PC-9 (cell line): ENCODE data around the gene CALCA. TPM values are rescaled to one million over a fixed set of nuclear protein-coding genes. Genes with fewer than 3 reads are reported as not detected.

Experiments used
- Bru-seq: library from RNA; stranded (reverse); fragments of 400-500 nt; gene quantifications from one replicate; lab custom pipeline; 2021; lab: Mats Ljungman, UMichigan
- BruChase-seq, 2 experiments: library from RNA; stranded (reverse); fragments of 400-500 nt; gene quantifications; one replicate each; lab custom pipeline; 2021; lab: Mats Ljungman, UMichigan
- BruUV-seq: library from RNA; stranded (reverse); fragments of 400-500 nt; replicated peaks from 2 replicates; lab custom pipeline; 2021; lab: Mats Ljungman, UMichigan
- CTCF ChIA-PET: fragments of 300-600 bp; sonication (Branson Sonifier 250); formaldehyde crosslinking; loops from one replicate; lab custom pipeline; 2022; ENCODE audit warnings: antibody characterized with exemption; lab: Charles Lee
- POLR2A ChIA-PET: fragments of 300-600 bp; sonication (Branson Sonifier 250); formaldehyde crosslinking; loops from one replicate; lab custom pipeline; 2022; ENCODE audit warnings: antibody characterized with exemption; ENCODE audit not compliant: unreplicated experiment; lab: Charles Lee
- DNase-seq, 2 experiments: peaks; one replicate each; pipeline versions ENCODE4 v3.0.0 to v3.0.0-alpha.2; 2015 to 2022; ENCODE audit warnings: mixed read lengths in 1 of 2
- H2AFZ ChIP-seq: fragments of 200-600 bp; sonication (generic); 2 replicates; pipeline ENCODE4 v1.8.1; 2017; ENCODE audit warnings: antibody characterized with exemption
- H3F3A ChIP-seq: fragments of 200-600 bp; sonication (generic); 2 replicates; pipeline ENCODE4 v1.8.1; 2017; ENCODE audit warnings: antibody characterized with exemption, mild to moderate bottlenecking, low read depth; ENCODE audit not compliant: insufficient read depth
- H3K27ac ChIP-seq: fragments of 200-600 bp; sonication (generic); 2 replicates; pipeline ENCODE4 v1.6.1; 2016; ENCODE audit warnings: mixed run types
- H3K27me3 ChIP-seq: fragments of 200-600 bp; sonication (generic); 2 replicates; pipeline ENCODE4 v1.6.1; 2016; ENCODE audit warnings: low read depth, mixed run types; ENCODE audit not compliant: insufficient read depth
- H3K36me3 ChIP-seq: fragments of 200-600 bp; sonication (generic); 2 replicates; pipeline ENCODE4 v1.6.1; 2016; ENCODE audit warnings: low read depth, mixed run types
- H3K4me1 ChIP-seq: fragments of 200-600 bp; sonication (generic); replicated peaks from 2 replicates; pipeline ENCODE4 v1.6.1; 2016; ENCODE audit warnings: mixed run types; ENCODE audit not compliant: insufficient read depth
- H3K4me2 ChIP-seq: fragments of 200-600 bp; sonication (generic); 2 replicates; pipeline ENCODE4 v1.6.1; 2017; ENCODE audit warnings: mixed run types
- H3K4me3 ChIP-seq: fragments of 200-600 bp; sonication (generic); 2 replicates; pipeline ENCODE4 v1.6.1; 2016; ENCODE audit warnings: mixed run types
- H3K79me2 ChIP-seq: fragments of 200-600 bp; sonication (generic); 2 replicates; pipeline ENCODE4 v1.6.1; 2017; ENCODE audit warnings: low read depth, mixed run types
- H3K9me2 ChIP-seq: fragments of 200-600 bp; sonication (generic); 2 replicates; pipeline ENCODE4 v1.8.1; 2017; ENCODE audit warnings: mild to moderate bottlenecking; ENCODE audit not compliant: insufficient read depth
- H3K9me3 ChIP-seq: fragments of 200-600 bp; sonication (generic); 2 replicates; pipeline ENCODE4 v1.8.1; 2016; ENCODE audit warnings: low read depth; ENCODE audit not compliant: insufficient read depth
- H4K20me1 ChIP-seq: fragments of 200-600 bp; sonication (generic); 2 replicates; pipeline ENCODE4 v1.8.1; 2017; ENCODE audit not compliant: insufficient read depth
- CTCF ChIP-seq: fragments of 200-600 bp; sonication (generic); conservative IDR thresholded peaks from 2 replicates; pipeline ENCODE4 v1.6.1; 2017; ENCODE audit warnings: mixed run types, antibody characterized with exemption, mild to moderate bottlenecking, moderate library complexity
- EZH2 ChIP-seq: fragments of 200-600 bp; sonication (generic); IDR thresholded peaks from 2 replicates; pipeline ENCODE4 v1.8.0; 2017; ENCODE audit warnings: antibody characterized with exemption, low read depth
- intact Hi-C: fragments of 100-400 bp; cut with micrococcal nuclease; formaldehyde crosslinking; loops from one replicate; pipeline ENCODE4 v1.10.0; 2022; ENCODE audit not compliant: unreplicated experiment
- long read RNA-seq: library from polyadenylated mRNA; stranded (forward); transcript quantifications from one replicate; pipeline ENCODE4 v2.0.0, GENCODE V29; 2022
- total RNA-seq: library from RNA; stranded (reverse); gene quantifications from 2 replicates; pipeline ENCODE4 v1.2.3, GENCODE V29; 2021

The CALCA gene, protein sequence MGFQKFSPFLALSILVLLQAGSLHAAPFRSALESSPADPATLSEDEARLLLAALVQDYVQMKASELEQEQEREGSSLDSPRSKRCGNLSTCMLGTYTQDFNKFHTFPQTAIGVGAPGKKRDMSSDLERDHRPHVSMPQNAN
- total RNA-seq (not detected in 2 replicates), Bru-seq, nascent RNA (not detected), BruChase-seq, experiment 1, labeled RNA remaining after a 2-hour chase (not detected), BruChase-seq, experiment 2, labeled RNA remaining after a 6-hour chase (not detected)
- long read RNA-seq, result 0 reads

GRCh38 chr11:14971865-14972580 lies at the start of gene CALCA:
Gene CALCA (minus strand): TSS chr11:14972351. CDS start chr11:14971192, 1,159 bp downstream.
- no peak within 1 kb of the TSS for H2AFZ ChIP-seq
- H3K27ac ChIP-seq, result no peak within 1 kb of the TSS
- TF ChIP-seq CTCF (no peak), EZH2 (no peak)
- no peaks in the 10 kb centered on the region for H3K9me2 ChIP-seq
- H3K4me2 ChIP-seq, result no peak within 1 kb of the TSS
- H4K20me1 ChIP-seq, result no peaks in the 10 kb centered on the region
- ChIA-PET CTCF (no interaction called here), POLR2A (no interaction called here)
- no peaks in the 10 kb centered on the region for H3K4me1 ChIP-seq
- intact Hi-C loops, result no loop called here
- H3K27me3 ChIP-seq, result no peaks in the 10 kb centered on the region
- no peaks in the 10 kb centered on the region for H3K9me3 ChIP-seq
- no peaks in the 10 kb centered on the region for H3K36me3 ChIP-seq
- no peaks in the 10 kb centered on the region for H3K79me2 ChIP-seq
- no peaks in the 10 kb centered on the region for H3F3A ChIP-seq
- H3K4me3 ChIP-seq, result no peak within 1 kb of the TSS
- BruUV-seq, result no TSS peak
- no peak for DNase-seq

DNA sequence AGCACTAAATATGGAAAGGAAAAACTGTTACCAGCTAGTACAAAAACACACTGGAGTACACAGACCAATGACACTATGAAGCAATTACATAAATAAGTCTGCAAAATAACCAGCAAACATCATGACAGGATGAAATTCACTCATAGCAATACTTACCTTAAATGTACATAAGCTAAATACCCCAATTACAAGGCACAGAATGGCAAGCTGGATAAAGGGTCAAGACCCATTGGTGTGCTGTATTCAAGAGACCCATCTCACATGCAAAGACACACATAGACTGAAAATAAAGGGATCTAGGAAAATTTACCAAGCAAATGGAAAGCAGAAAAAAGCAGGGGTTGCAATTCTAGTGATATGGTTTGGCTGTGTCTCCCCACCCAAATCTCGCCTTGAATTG lies 44.0 kb upstream of the CALCA start:
- Histone ChIP-seq H2AFZ (no peak overlapping the region), H3K4me1 (no peaks in the 10 kb centered on the region), H3K36me3 (no peaks in the 10 kb centered on the region), H3F3A (no peaks in the 10 kb centered on the region), H3K79me2 (no peaks in the 10 kb centered on the region), H3K4me3 (no peak overlapping the region), H3K27ac (no peak overlapping the region), H3K4me2 (no peak overlapping the region), H3K9me3 (no peaks in the 10 kb centered on the region), H4K20me1 (no peaks in the 10 kb centered on the region), H3K27me3 (no peaks in the 10 kb centered on the region), H3K9me2 (no peaks in the 10 kb centered on the region)
- TF ChIP-seq CTCF (no peak), EZH2 (no peak)
- no TSS peak for BruUV-seq
- POLR2A ChIA-PET, result no interaction called here
- CTCF ChIA-PET, result no interaction called here
- no peak for DNase-seq
- intact Hi-C loops, result no loop called here

- Histone ChIP-seq H3K4me2 (no peak overlapping the region), H3K4me1 (no peaks in the 10 kb centered on the region), H3K79me2 (no peaks in the 10 kb centered on the region), H3K36me3 (no peaks in the 10 kb centered on the region), H3K9me3 (no peaks in the 10 kb centered on the region), H4K20me1 (no peaks in the 10 kb centered on the region), H2AFZ (no peak overlapping the region), H3K4me3 (no peak overlapping the region), H3K27me3 (no peaks in the 10 kb centered on the region), H3K27ac (no peak overlapping the region), H3K9me2 (no peaks in the 10 kb centered on the region), H3F3A (no peaks in the 10 kb centered on the region)
- no peak for DNase-seq
- CTCF ChIA-PET, result no interaction called here
- no TSS peak for BruUV-seq
- POLR2A ChIA-PET, result interaction anchor here (0.6 kb wide), 1 partner anchor 243 kb away, joined by 5 read pairs; no protein-coding TSS in a partner anchor
- intact Hi-C loops, result no loop called here
- TF ChIP-seq EZH2, result no peak
- TF ChIP-seq CTCF, result no peak
These were observed 39.7 kb upstream of the CALCA start for GRCh38 chr11:15011776-15012345.
